Activated T-helper 1 cell treated with anti-CD3 and anti-CD28 coated beads, Interleukin-12 subunit alpha, Interleukin-12 subunit beta, Interleukin-2, Interleukin-4 antibody, amounts not matched to agents 30 ng/mL and 10 ng/mL and 1 ng/mL, durations not matched to agents 14 hours and 24 hours and 36 hours (primary cell): ENCODE measurements around the gene TEX28. TPM values are rescaled to one million over a fixed set of nuclear protein-coding genes. Genes with fewer than 3 reads are reported as not detected.

Experiments used
- DNase-seq: peaks from one replicate; pipeline ENCODE4 v3.0.0; 2021; ENCODE audit warnings: low spot score
- H3K27ac Mint-ChIP-seq: one replicate; pipeline ENCODE4 v1.8.0; 2021; ENCODE audit warnings: mild to moderate bottlenecking, mixed read lengths
- H3K27me3 Mint-ChIP-seq: one replicate; pipeline ENCODE4 v1.8.0; 2022; ENCODE audit warnings: mild to moderate bottlenecking, moderate library complexity, mixed read lengths; ENCODE audit not compliant: insufficient read depth
- H3K36me3 Mint-ChIP-seq: one replicate; pipeline ENCODE4 v1.8.0; 2021; ENCODE audit warnings: low read depth, mixed read lengths
- H3K4me1 Mint-ChIP-seq: one replicate; pipeline ENCODE4 v1.8.0; 2021; ENCODE audit warnings: low read depth, mixed read lengths
- H3K4me3 Mint-ChIP-seq: one replicate; pipeline ENCODE4 v1.8.0; 2021; ENCODE audit warnings: mild to moderate bottlenecking, moderate library complexity, mixed read lengths
- H3K9me3 Mint-ChIP-seq: one replicate; pipeline ENCODE4 v1.8.0; 2021; ENCODE audit warnings: mixed read lengths
- intact Hi-C: fragments of 100-400 bp; cut with micrococcal nuclease; formaldehyde crosslinking; loops from one replicate; pipeline ENCODE4 v1.15.1; 2024
- total RNA-seq: library from RNA; stranded (reverse); gene quantifications from 2 replicates; pipeline ENCODE4 v1.2.3, GENCODE V29; 2022

TEX28 gene
- total RNA-seq, 1 donor from 2014 or later, result not detected

DNA sequence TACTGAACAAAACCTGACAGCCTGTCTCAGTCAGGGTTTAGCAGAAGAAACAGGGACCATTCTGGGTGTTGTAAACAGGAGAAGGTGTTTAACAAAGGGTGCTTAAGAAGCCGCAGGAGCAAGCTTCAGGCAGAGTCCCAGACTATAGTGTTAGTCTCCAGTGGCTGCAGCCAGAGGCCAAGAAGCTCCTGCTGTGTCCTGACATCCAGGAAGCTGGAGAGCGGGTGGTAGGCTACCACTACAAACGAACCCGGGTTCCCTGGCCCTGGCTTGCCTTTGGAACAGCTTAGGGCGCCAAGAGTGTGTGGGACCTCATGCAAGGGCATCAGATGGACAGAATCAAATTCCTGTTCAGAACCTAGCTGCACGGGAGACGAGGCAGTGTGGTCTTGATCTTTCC, 28.6 kb upstream of the TEX28 start:
- intact Hi-C loops, result no loop called here
- H3K27me3 Mint-ChIP-seq, result no peaks in the 10 kb centered on the region
- no peaks in the 10 kb centered on the region for H3K36me3 Mint-ChIP-seq
- no peak overlapping the region for H3K27ac Mint-ChIP-seq
- no peak overlapping the region for H3K4me3 Mint-ChIP-seq
- H3K4me1 Mint-ChIP-seq, result peaks cover 42% of the 10 kb centered on the region
- no peaks in the 10 kb centered on the region for H3K9me3 Mint-ChIP-seq
- no peak for DNase-seq

DNA sequence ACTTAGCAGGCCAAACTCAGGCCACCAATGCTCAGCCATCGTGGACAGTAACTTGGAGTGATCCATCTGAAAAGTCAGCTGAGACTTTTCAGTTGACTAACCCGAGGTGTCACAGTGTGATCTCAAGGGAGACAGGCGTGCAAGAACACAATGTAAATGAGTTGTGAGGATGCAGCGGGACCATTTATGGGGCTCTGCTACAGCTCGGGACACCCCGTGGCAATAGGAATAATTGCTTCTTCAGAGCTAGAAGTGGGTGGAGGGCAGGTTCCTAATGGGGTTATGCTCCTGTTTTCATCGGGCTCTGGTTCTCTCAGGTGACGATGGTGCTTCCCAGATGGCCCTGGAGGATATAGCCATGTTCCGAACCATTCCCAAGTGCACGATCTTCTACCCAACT, 28.0 kb upstream of the TEX28 start:
- Mint-ChIP-seq H3K4me3 (no peak overlapping the region), H3K9me3 (no peaks in the 10 kb centered on the region), H3K27me3 (no peaks in the 10 kb centered on the region), H3K36me3 (no peaks in the 10 kb centered on the region), H3K4me1 (peaks cover 40% of the 10 kb centered on the region), H3K27ac (no peak overlapping the region)
- intact Hi-C loops, result no loop called here
- no peak for DNase-seq

DNA sequence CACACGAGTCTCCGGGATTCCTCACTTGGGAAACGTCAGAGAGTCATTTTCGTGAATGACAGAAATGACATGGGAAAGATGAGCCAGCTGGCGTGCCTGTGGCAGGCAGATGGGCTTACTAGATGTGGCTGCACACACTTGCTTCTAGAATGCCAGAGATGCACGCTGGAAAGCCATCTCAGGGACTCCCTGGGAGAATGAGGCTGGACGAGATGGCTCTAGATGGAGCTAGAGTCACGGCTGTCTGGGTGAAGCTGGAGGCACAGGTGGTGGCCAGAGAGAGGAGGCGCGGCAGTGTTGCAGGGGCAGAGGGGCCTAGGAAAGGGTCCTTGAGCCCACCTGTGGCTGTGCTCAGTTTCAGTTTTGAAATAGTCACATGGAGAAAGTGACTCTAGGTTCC, 26.7 kb upstream of the TEX28 start:
- H3K36me3 Mint-ChIP-seq, result peaks cover 3% of the 10 kb centered on the region
- H3K4me1 Mint-ChIP-seq, result peaks cover 28% of the 10 kb centered on the region
- no peaks in the 10 kb centered on the region for H3K27me3 Mint-ChIP-seq
- no peak for DNase-seq
- intact Hi-C loops, result no loop called here
- H3K9me3 Mint-ChIP-seq, result no peaks in the 10 kb centered on the region
- H3K27ac Mint-ChIP-seq, result no peak overlapping the region
- no peak overlapping the region for H3K4me3 Mint-ChIP-seq

DNA sequence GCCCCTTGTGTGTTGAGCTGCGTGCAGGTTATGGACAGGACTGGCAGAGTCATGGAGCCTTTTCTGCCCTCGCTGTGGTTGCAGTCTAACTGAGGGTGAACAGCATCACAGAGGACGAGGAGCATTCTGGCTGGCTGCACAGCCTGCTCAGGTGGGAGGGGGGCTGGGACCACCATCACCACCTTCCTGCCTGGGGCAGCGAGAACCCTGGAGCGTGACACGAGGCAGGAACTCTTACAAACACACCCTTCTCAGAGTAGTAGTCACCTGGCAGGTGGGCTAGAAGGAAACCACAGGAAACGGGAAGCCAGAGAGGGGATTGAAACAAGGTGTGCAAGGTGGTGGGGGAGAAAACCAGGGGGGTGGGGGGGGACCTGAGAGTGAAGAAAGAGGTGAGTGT, 26.2 kb upstream of the TEX28 start:
- H3K27ac Mint-ChIP-seq, result no peak overlapping the region
- DNase-seq, result no peak
- no peak overlapping the region for H3K4me3 Mint-ChIP-seq
- H3K36me3 Mint-ChIP-seq, result peaks cover 3% of the 10 kb centered on the region
- intact Hi-C loops, result no loop called here
- H3K9me3 Mint-ChIP-seq, result no peaks in the 10 kb centered on the region
- no peaks in the 10 kb centered on the region for H3K27me3 Mint-ChIP-seq
- H3K4me1 Mint-ChIP-seq, result peaks cover 24% of the 10 kb centered on the region

DNA sequence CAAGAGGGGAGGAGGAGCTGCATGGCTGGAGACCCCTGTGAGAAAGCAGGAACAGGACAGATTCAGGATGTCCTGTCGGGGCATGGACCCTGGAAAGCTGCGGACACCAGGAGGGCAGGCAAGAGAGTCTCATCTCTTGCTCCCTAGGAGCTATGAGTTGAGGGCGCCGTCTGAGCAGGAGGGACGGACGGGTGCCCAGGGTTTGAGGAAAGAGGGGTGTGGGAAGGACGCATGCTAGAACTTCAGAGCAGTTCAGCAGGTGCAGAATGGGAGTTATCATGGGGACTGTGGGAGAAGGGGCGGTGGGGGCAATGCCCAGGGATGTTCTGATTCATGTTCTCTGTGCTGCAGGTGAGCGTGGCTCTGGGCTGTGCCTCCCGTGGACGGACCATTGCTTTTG, 25.5 kb upstream of the TEX28 start:
- no peak for DNase-seq
- peaks cover 20% of the 10 kb centered on the region for H3K4me1 Mint-ChIP-seq
- H3K36me3 Mint-ChIP-seq, result peaks cover 3% of the 10 kb centered on the region
- no peaks in the 10 kb centered on the region for H3K9me3 Mint-ChIP-seq
- no peak overlapping the region for H3K27ac Mint-ChIP-seq
- H3K4me3 Mint-ChIP-seq, result no peak overlapping the region
- no peaks in the 10 kb centered on the region for H3K27me3 Mint-ChIP-seq
- intact Hi-C loops, result no loop called here

DNA sequence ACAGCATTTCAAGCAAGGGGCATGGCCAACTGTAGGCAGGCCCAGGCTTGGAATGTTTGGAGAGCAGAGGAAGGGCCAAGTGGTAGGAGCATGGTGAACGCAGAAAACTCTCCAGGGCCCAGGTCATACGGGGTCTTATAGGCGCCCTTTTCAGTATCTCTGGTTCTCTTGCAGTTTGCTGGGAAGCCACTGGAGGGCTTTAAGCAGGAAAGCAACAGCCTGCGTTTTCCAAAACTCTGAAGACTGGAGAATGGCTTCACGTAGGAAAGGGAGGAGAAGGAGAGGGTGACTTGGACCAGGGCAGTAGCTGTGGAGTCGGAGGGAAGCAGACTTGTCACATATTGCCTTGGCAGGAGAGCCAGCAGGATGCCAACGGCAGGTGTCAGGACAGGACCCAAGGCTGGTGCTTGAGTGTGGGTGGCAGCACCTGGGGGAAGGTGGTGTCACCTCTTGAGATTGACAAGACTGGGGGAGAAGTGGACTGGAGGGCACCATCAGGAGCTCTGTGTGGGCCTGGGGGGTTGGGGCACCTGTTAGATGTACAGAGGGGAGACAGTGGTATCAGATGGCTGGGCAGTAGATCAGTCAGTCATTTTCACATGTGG, 22.6 kb upstream of the TEX28 start:
- H3K4me3 Mint-ChIP-seq, result no peak overlapping the region
- H3K27ac Mint-ChIP-seq, result no peak overlapping the region
- no peak for DNase-seq
- intact Hi-C loops, result no loop called here
- no peaks in the 10 kb centered on the region for H3K27me3 Mint-ChIP-seq
- H3K4me1 Mint-ChIP-seq, result peaks cover 32% of the 10 kb centered on the region
- no peaks in the 10 kb centered on the region for H3K9me3 Mint-ChIP-seq
- H3K36me3 Mint-ChIP-seq, result peaks cover 3% of the 10 kb centered on the region

DNA sequence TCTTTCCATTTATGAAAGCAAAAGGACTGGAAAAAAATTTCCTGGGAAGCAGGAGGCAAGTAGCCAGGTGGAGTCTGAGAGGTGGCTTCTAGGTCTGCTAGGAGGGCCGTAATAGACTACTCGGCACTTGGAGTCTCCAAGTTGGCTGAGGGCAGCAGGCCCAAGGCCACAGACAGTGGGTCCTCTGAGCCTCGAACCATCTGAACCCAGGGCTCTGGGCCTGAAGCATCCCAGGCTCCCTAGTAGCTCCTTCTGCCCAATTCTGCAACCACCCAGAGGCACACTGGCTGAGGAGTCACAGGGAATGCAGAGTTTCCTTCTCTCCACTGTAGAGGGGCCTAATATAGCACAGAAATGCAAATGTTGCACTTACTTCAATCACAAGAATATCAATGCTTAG, 20.5 kb upstream of the TEX28 start:
- peaks cover 39% of the 10 kb centered on the region for H3K4me1 Mint-ChIP-seq
- intact Hi-C loops, result no loop called here
- H3K9me3 Mint-ChIP-seq, result no peaks in the 10 kb centered on the region
- H3K36me3 Mint-ChIP-seq, result peaks cover 3% of the 10 kb centered on the region
- H3K27me3 Mint-ChIP-seq, result no peaks in the 10 kb centered on the region
- no peak overlapping the region for H3K27ac Mint-ChIP-seq
- no peak overlapping the region for H3K4me3 Mint-ChIP-seq
- no peak for DNase-seq

DNA sequence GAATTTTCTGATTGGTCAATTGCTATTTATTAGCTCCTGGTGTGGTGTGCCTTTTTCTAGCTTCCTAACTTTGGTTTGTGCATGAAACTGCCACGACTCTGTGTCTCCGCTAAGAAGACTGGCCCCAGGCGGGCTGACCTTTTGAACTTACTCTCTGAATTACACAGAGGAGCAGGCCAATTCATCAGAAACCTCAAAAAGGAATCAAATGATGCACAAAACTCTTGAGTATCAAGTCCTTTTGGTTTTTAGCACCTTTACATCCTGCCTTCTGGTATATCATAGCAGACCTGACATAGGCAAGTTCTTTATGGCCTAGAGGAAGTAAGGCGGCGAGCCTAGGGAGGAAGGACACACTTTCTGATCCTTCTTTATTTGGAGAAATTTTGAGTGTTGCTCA, 18.2 kb upstream of the TEX28 start:
- peak overlapping the region; percentile 90 for H3K27ac Mint-ChIP-seq
- intact Hi-C loops, result no loop called here
- peaks cover 3% of the 10 kb centered on the region for H3K36me3 Mint-ChIP-seq
- peak overlapping the region; percentile 63 for H3K4me3 Mint-ChIP-seq
- H3K27me3 Mint-ChIP-seq, result no peaks in the 10 kb centered on the region
- H3K9me3 Mint-ChIP-seq, result no peaks in the 10 kb centered on the region
- H3K4me1 Mint-ChIP-seq, result peaks cover 44% of the 10 kb centered on the region
- DNase-seq, result no peak

DNA sequence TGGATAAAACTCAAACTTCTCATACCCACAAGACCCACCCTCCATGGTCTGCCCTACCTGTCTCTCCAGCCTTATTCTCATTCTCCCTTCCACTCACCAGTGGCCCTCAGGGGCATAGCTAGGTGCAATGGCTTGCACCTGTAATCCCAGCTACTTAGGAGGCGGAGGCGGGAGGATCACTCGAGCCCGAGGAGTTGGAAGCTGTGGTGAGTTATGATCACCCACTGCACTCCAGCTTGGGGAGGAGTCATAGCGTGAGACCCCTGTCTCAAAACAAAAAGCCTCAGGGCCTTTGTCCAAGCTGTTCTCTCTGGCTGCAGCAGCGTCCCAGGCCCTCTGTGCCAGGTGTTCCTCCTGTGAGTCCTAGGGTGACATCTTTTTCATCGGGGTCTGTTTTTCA, 17.2 kb upstream of the TEX28 start:
- no peak for DNase-seq
- H3K4me1 Mint-ChIP-seq, result peaks cover 51% of the 10 kb centered on the region
- no peaks in the 10 kb centered on the region for H3K36me3 Mint-ChIP-seq
- peak overlapping the region; percentile 27 for H3K27ac Mint-ChIP-seq
- intact Hi-C loops, result no loop called here
- no peak overlapping the region for H3K4me3 Mint-ChIP-seq
- H3K9me3 Mint-ChIP-seq, result no peaks in the 10 kb centered on the region
- H3K27me3 Mint-ChIP-seq, result no peaks in the 10 kb centered on the region

DNA sequence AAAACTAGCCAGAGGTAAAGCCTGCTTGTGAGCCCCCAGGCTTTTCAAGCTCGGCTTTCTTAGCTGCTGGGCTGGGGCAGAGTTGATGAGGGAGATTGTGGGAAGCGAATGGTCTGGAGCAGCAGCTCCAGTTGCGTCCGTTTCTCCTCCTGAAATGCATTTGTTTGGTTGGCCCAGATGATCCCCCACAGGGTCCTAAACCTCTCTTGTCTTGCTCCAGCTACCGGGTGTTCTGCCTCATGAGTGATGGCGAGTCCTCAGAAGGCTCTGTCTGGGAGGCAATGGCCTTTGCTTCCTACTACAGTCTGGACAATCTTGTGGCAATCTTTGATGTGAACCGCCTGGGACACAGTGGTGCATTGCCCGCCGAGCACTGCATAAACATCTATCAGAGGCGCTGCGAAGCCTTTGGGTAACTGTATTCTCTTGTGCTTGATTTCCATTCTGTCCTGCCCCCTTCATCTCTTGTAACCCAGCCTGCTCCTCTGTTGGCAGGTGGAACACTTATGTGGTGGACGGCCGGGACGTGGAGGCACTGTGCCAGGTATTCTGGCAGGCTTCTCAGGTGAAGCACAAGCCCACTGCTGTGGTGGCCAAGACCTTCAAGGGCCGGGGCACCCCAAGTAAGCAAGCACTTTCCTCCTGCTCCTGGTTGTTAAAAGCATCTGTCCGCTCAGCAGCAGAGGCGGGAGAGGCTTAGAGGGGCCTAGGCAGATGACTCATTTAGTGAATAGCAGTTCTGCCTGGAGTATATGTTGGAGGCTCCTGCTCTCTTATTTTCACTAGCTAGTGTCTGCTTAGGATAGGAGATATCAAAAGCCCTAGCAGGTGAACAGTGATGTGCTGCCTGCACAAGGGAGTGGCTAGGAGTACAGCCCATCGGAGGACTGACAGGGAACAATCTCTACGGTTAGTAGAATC, 16.0 kb upstream of the TEX28 start:
- intact Hi-C loops, result no loop called here
- H3K4me1 Mint-ChIP-seq, result peaks cover 51% of the 10 kb centered on the region

DNA sequence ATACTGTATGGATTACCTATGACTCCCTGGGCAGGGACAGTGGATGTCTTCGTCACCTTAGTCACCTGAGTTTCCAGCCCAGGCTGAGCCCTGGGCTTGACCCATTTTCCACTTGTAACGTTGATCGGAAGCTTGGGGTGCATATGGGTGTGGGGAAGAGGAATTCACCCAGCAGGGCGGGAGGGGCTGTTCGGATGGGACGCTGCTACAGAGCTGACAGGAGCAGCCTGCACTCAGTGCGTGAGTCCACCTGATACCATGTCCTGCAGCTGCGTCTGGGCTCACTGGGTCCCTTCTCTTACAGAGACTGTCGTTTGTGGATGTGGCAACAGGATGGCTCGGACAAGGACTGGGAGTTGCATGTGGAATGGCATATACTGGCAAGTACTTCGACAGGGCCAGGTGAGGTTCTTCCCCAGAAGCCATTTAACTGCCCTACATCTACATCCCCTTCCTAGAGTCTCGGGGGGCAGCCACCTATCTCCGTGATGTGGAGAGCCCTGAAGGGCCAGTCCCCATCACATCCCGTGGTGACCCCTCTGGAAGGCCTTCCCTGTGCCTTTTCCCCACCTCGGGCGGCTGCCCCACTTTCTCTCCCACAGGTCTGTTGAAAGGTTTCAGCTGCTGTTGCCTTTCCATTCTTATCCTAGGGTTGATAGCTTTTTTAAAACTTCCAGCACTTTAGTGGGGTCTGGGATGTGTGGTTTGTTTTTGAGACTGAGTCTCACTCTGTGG, 14.3 kb upstream of the TEX28 start:
- H3K4me1 Mint-ChIP-seq, result peaks cover 51% of the 10 kb centered on the region
- H3K27ac Mint-ChIP-seq, result no peak overlapping the region
- DNase-seq, result no peak
- no peak overlapping the region for H3K4me3 Mint-ChIP-seq
- H3K9me3 Mint-ChIP-seq, result no peaks in the 10 kb centered on the region
- H3K27me3 Mint-ChIP-seq, result no peaks in the 10 kb centered on the region
- intact Hi-C loops, result loop anchor here (2.0 kb wide), 1 partner anchor 18 kb away; no protein-coding TSS in a partner anchor
- no peaks in the 10 kb centered on the region for H3K36me3 Mint-ChIP-seq

More for the DNA sequence above, 16.0 kb upstream of the TEX28 start:
- H3K27ac Mint-ChIP-seq, result peak overlapping the region; percentile 23
- H3K4me3 Mint-ChIP-seq, result no peak overlapping the region
- H3K36me3 Mint-ChIP-seq, result no peaks in the 10 kb centered on the region
- DNase-seq, result no peak
- H3K9me3 Mint-ChIP-seq, result no peaks in the 10 kb centered on the region
- H3K27me3 Mint-ChIP-seq, result no peaks in the 10 kb centered on the region

DNA sequence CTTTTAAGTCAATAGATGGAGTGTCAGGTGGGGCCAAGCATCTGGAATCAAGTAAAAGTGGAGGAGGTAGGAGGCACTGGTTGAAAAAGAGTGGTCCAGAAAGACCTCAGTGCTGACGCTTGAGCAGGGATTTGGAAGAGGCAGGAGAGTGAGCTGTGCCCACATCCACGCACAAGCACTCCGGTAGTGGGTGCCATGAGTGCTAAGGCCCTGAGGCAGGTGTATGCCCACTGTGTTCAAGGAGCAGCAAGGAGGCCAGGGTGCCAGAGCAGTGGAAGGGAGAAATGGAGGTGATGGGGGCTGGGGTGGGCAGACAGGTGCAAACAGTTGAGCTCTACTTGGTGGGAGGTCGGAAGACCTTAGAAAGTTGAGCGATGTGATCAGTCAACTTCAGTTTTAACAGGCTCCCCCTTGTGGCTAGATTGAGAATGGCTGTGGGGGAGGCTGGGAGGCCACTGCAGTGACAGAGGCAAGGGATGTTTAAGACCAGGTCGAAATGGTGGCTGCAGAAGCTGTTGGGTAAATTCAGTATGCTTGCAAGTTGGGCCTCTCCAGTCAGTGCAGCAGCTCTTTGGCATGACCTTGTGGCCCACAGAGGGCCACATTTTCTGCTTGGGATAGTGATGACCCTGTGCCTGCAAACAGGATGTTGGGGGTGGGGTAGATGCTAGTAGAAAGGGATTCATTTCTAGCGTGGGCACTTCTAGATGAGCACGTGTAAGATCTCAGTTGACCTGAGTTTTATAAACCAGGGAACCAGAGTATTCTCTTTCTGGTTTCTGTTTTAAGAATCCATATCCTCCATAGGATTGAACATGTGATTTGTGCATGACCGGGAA, 13.4 kb upstream of the TEX28 start:
- H3K4me3 Mint-ChIP-seq, result no peak overlapping the region

More for the DNA sequence above, 13.4 kb upstream of the TEX28 start:
- peak; percentile 66 for DNase-seq
- H3K27ac Mint-ChIP-seq, result peak overlapping the region; percentile 44
- peaks cover 47% of the 10 kb centered on the region for H3K4me1 Mint-ChIP-seq
- no peaks in the 10 kb centered on the region for H3K36me3 Mint-ChIP-seq
- intact Hi-C loops, result loop anchor here (1.0 to 2.0 kb wide), 2 partner anchors 18 to 226 kb away; no protein-coding TSS in a partner anchor
- peaks cover 2% of the 10 kb centered on the region for H3K27me3 Mint-ChIP-seq
- H3K9me3 Mint-ChIP-seq, result no peaks in the 10 kb centered on the region
